OCI-LY1 (cell line): ENCODE measurements around the gene LY86.

Experiments
- H2AFZ ChIP-seq: fragments of 200-600 bp; sonication (generic), shearing (Covaris generic); 2 replicates; pipeline ENCODE4 v1.6.0; 2014; ENCODE audit warnings: antibody characterized with exemption, mild to moderate bottlenecking, low read length
- H3F3A ChIP-seq: fragments of 200-600 bp; sonication (generic), shearing (Covaris generic); 2 replicates; pipeline ENCODE4 v1.6.0; 2014; ENCODE audit warnings: mild to moderate bottlenecking, antibody characterized with exemption, low read length, moderate library complexity; ENCODE audit not compliant: insufficient read depth
- H3K27ac ChIP-seq: fragments of 200-600 bp; sonication (generic); 2 replicates; pipeline ENCODE4 v1.5.1; 2014; ENCODE audit warnings: low read length, mixed run types, mild to moderate bottlenecking, low read depth; ENCODE audit not compliant: poor library complexity, severe bottlenecking
- H3K27me3 ChIP-seq: fragments of 200-600 bp; sonication (generic); 2 replicates; pipeline ENCODE4 v1.6.0; 2014; ENCODE audit warnings: antibody characterized with exemption, mild to moderate bottlenecking, low read length, moderate library complexity; ENCODE audit not compliant: insufficient read depth
- H3K36me3 ChIP-seq: fragments of 200-600 bp; sonication (generic); 2 replicates; pipeline ENCODE4 v1.6.1; 2014; ENCODE audit warnings: mild to moderate bottlenecking, antibody characterized with exemption, low read length, moderate library complexity, mixed read lengths; ENCODE audit not compliant: insufficient read depth
- H3K4me1 ChIP-seq: fragments of 200-600 bp; sonication (generic); 2 replicates; pipeline ENCODE4 v1.5.1; 2014; ENCODE audit warnings: mild to moderate bottlenecking, low read length, moderate library complexity; ENCODE audit not compliant: insufficient read depth, severe bottlenecking
- H3K4me2 ChIP-seq: fragments of 200-600 bp; sonication (generic), shearing (Covaris generic); 2 replicates; pipeline ENCODE4 v1.6.1; 2014; ENCODE audit warnings: low read length
- H3K4me3 ChIP-seq: fragments of 200-600 bp; sonication (generic); 2 replicates; pipeline ENCODE4 v1.5.1; 2014; ENCODE audit warnings: low read length, low read depth, mild to moderate bottlenecking, mixed read lengths; ENCODE audit not compliant: poor library complexity, severe bottlenecking
- H3K79me2 ChIP-seq: fragments of 200-600 bp; shearing (Covaris generic); 2 replicates; pipeline ENCODE4 v1.6.1; 2016; ENCODE audit warnings: mixed run types, low read length, mixed read lengths; ENCODE audit not compliant: insufficient read depth
- H3K9ac ChIP-seq: fragments of 200-600 bp; sonication (generic), shearing (Covaris generic); 2 replicates; pipeline ENCODE4 v1.6.1; 2014; ENCODE audit warnings: mild to moderate bottlenecking, low read length, mixed read lengths
- H3K9me2 ChIP-seq: fragments of 200-600 bp; sonication (generic), shearing (Covaris generic); 2 replicates; pipeline ENCODE4 v1.6.1; 2014; ENCODE audit warnings: low read depth, mild to moderate bottlenecking, low read length, mixed read lengths
- H3K9me3 ChIP-seq: fragments of 200-600 bp; shearing (Covaris generic); 2 replicates; pipeline ENCODE4 v1.6.1; 2014; ENCODE audit warnings: low read length, mixed read lengths
- H4K20me1 ChIP-seq: fragments of 200-600 bp; sonication (generic), shearing (Covaris generic); 2 replicates; pipeline ENCODE4 v1.6.0; 2016; ENCODE audit warnings: mild to moderate bottlenecking, low read length; ENCODE audit not compliant: insufficient read depth
- CTCF ChIP-seq: fragments of 200-600 bp; sonication (generic), shearing (Covaris generic); IDR thresholded peaks from 2 replicates; pipeline ENCODE4 v1.5.1; 2017; ENCODE audit warnings: mild to moderate bottlenecking, antibody characterized with exemption, low read length, moderate library complexity, mixed read lengths
- EZH2 ChIP-seq: fragments of 200-600 bp; sonication (generic), shearing (Covaris generic); IDR thresholded peaks from 2 replicates; pipeline ENCODE4 v1.8.0; 2017; ENCODE audit warnings: borderline replicate concordance, mixed run types, mild to moderate bottlenecking, antibody characterized with exemption, low read length, moderate library complexity, mixed read lengths

Gene LY86

GRCh38 chr6:6569811-6570164, 18.7 kb upstream of the LY86 start:
- TF ChIP-seq EZH2, result no peak
- TF ChIP-seq CTCF, result no peak
- Histone ChIP-seq H3K9me3 (peaks cover 11% of the 10 kb centered on the region), H3K79me2 (no peaks in the 10 kb centered on the region), H3K27ac (no peak overlapping the region), H4K20me1 (no peaks in the 10 kb centered on the region), H3K4me2 (no peak overlapping the region), H3K36me3 (no peaks in the 10 kb centered on the region), H3K27me3 (no peaks in the 10 kb centered on the region), H2AFZ (no peak overlapping the region), H3K9me2 (no peaks in the 10 kb centered on the region), H3K9ac (no peak overlapping the region), H3K4me1 (no peaks in the 10 kb centered on the region), H3F3A (no peaks in the 10 kb centered on the region), H3K4me3 (no peak overlapping the region)

- H3K79me2 ChIP-seq, result no peaks in the 10 kb centered on the region
- H4K20me1 ChIP-seq, result no peaks in the 10 kb centered on the region
- H3K4me3 ChIP-seq, result no peak overlapping the region
- no peak overlapping the region for H3K4me2 ChIP-seq
- H3K9me3 ChIP-seq, result peaks cover 16% of the 10 kb centered on the region
- H3K36me3 ChIP-seq, result peaks cover 4% of the 10 kb centered on the region; the same call in 1 of the 2 replicates
- no peak overlapping the region for H2AFZ ChIP-seq
- no peaks in the 10 kb centered on the region for H3K27me3 ChIP-seq
- TF ChIP-seq CTCF, result no peak
- TF ChIP-seq EZH2, result no peak
- H3K27ac ChIP-seq, result no peak overlapping the region
- no peaks in the 10 kb centered on the region for H3K9me2 ChIP-seq
- no peaks in the 10 kb centered on the region for H3F3A ChIP-seq
- H3K4me1 ChIP-seq, result no peaks in the 10 kb centered on the region
- no peak overlapping the region for H3K9ac ChIP-seq
Observed at GRCh38 chr6:6570929-6571671, 17.4 kb upstream of the LY86 start.

DNA sequence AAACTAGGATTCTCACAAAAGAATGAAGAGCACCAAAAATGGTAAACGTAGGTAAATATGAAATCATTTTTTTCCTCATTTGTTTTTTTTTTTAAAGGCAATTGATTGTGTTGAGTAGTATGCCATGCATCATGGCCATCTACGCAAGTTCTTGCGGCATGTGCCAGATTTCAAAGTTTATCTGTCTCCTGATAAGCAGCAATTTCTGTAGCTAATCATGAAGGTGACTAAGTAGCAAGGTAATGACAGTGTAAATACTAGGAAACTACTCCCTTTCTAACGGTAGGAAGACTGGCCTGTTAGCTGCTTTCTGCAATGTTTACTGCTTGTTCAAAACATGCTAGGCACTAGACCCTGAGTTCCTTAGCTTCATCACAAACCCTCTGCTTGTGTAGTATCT, 13.4 kb upstream of the LY86 start:
- Histone ChIP-seq H3K4me3 (no peak overlapping the region), H3K9me2 (no peaks in the 10 kb centered on the region), H3K36me3 (peaks cover 8% of the 10 kb centered on the region), H4K20me1 (no peaks in the 10 kb centered on the region), H3K4me2 (no peak overlapping the region), H3K27me3 (no peaks in the 10 kb centered on the region), H3F3A (no peaks in the 10 kb centered on the region), H3K27ac (no peak overlapping the region), H3K9ac (no peak overlapping the region), H2AFZ (no peak overlapping the region), H3K4me1 (no peaks in the 10 kb centered on the region), H3K79me2 (no peaks in the 10 kb centered on the region), H3K9me3 (peaks cover 25% of the 10 kb centered on the region)
- TF ChIP-seq CTCF, result no peak
- TF ChIP-seq EZH2, result no peak
